GM23338 (cell line): ENCODE results near the gene MVB12B. TPM values are rescaled to one million over a fixed set of nuclear protein-coding genes. Genes with fewer than 3 reads are reported as not detected.

ENCODE experiments used
- ATAC-seq: fragments of 200-7000 bp; cut with Tn5 transposase; 3 replicates; pipeline ENCODE4 v1.9.1; 2020
- DNase-seq: peaks from one replicate; pipeline ENCODE4 v3.0.0-alpha.2; 2015; ENCODE audit warnings: low spot score
- H2AFZ ChIP-seq: fragments of 200-600 bp; sonication (generic); 2 replicates; pipeline ENCODE4 v1.8.0; 2016; ENCODE audit warnings: antibody characterized with exemption, mild to moderate bottlenecking, moderate library complexity
- H3F3A ChIP-seq: fragments of 200-600 bp; sonication (generic); replicated peaks from 2 replicates; pipeline ENCODE4 v1.8.0; 2017; ENCODE audit warnings: antibody characterized with exemption, mixed run types, low read depth
- H3K27ac ChIP-seq: fragments of 200-600 bp; sonication (generic); 2 replicates; pipeline ENCODE4 v1.6.1; 2016; ENCODE audit warnings: low read depth
- H3K27me3 ChIP-seq: fragments of 200-600 bp; sonication (generic); 2 replicates; pipeline ENCODE4 v1.8.0; 2016; ENCODE audit warnings: mild to moderate bottlenecking, mixed run types, moderate library complexity; ENCODE audit not compliant: insufficient read depth
- H3K36me3 ChIP-seq: fragments of 200-600 bp; sonication (generic); 2 replicates; pipeline ENCODE4 v1.8.0; 2016; ENCODE audit warnings: mild to moderate bottlenecking; ENCODE audit not compliant: insufficient read depth
- H3K4me1 ChIP-seq: fragments of 200-600 bp; sonication (generic); 2 replicates; pipeline ENCODE4 v1.8.0; 2016; ENCODE audit warnings: mild to moderate bottlenecking, moderate library complexity; ENCODE audit not compliant: insufficient read depth
- H3K4me2 ChIP-seq: fragments of 200-600 bp; sonication (generic); 2 replicates; pipeline ENCODE4 v1.7.1; 2017; ENCODE audit warnings: mixed run types
- H3K4me3 ChIP-seq: fragments of 200-600 bp; sonication (generic); 2 replicates; pipeline ENCODE4 v1.6.1; 2016; ENCODE audit warnings: mixed run types
- H3K79me2 ChIP-seq: fragments of 200-600 bp; sonication (generic); replicated peaks from 2 replicates; pipeline ENCODE4 v1.8.0; 2017; ENCODE audit warnings: mild to moderate bottlenecking; ENCODE audit not compliant: insufficient read depth
- H3K9me2 ChIP-seq: fragments of 200-600 bp; sonication (generic); 2 replicates; pipeline ENCODE4 v1.8.0; 2017; ENCODE audit not compliant: insufficient read depth
- H4K20me1 ChIP-seq: fragments of 200-600 bp; sonication (generic); replicated peaks from 2 replicates; pipeline ENCODE4 v1.8.0; 2017; ENCODE audit warnings: mild to moderate bottlenecking; ENCODE audit not compliant: insufficient read depth
- H3K27ac Mint-ChIP-seq: 2 replicates; pipeline ENCODE4 v1.8.0; 2020; ENCODE audit warnings: inconsistent platforms, mild to moderate bottlenecking, moderate library complexity, mixed read lengths
- H3K27me3 Mint-ChIP-seq: 3 replicates; pipeline ENCODE4 v1.8.0; 2022; ENCODE audit warnings: low read depth, mild to moderate bottlenecking, moderate library complexity, mixed read lengths, inconsistent platforms; ENCODE audit not compliant: insufficient read depth, poor library complexity
- H3K36me3 Mint-ChIP-seq: 3 replicates; pipeline ENCODE4 v1.8.0; 2021; ENCODE audit warnings: low read depth, mild to moderate bottlenecking, inconsistent platforms, moderate library complexity, mixed read lengths
- H3K4me1 Mint-ChIP-seq: 3 replicates; pipeline ENCODE4 v1.8.0; 2020; ENCODE audit warnings: mild to moderate bottlenecking, inconsistent platforms, mixed read lengths
- H3K4me3 Mint-ChIP-seq: 3 replicates; pipeline ENCODE4 v1.8.0; 2021; ENCODE audit warnings: moderate library complexity, mild to moderate bottlenecking, inconsistent platforms, mixed read lengths
- H3K9me3 Mint-ChIP-seq: 3 replicates; pipeline ENCODE4 v1.8.0; 2020; ENCODE audit warnings: moderate library complexity, mild to moderate bottlenecking, inconsistent platforms, mixed read lengths
- CREB1 ChIP-seq: fragments of 250-450 bp; sonication (Bioruptor Pico); IDR thresholded peaks from 2 replicates; pipeline ENCODE4 v1.5.0; 2020; ENCODE audit warnings: low read depth, mild to moderate bottlenecking, moderate library complexity
- CTCF ChIP-seq, 2 experiments: fragments of 200-600 bp in 1 of 2; sonication (generic) in 1 of 2; conservative IDR thresholded peaks; 2 replicates each; pipeline versions ENCODE4 v1.5.1 to v1.6.1; 2016 to 2017; ENCODE audit warnings: antibody characterized with exemption in 2 of 2, low read depth in 2 of 2, mild to moderate bottlenecking in 2 of 2, moderate library complexity in 1 of 2
- ETS1 ChIP-seq: IDR thresholded peaks from 2 replicates; pipeline ENCODE4 v1.6.1; 2016; ENCODE audit warnings: antibody characterized with exemption
- EZH2 ChIP-seq: fragments of 200-600 bp; sonication (generic); IDR thresholded peaks from one replicate; pipeline ENCODE4 v1.8.0; 2017; ENCODE audit warnings: antibody characterized with exemption, mild to moderate bottlenecking, low read depth; ENCODE audit not compliant: unreplicated experiment
- EZH2phosphoT487 ChIP-seq: fragments of 200-600 bp; sonication (generic); IDR thresholded peaks from one replicate; pipeline ENCODE4 v1.8.1; 2018; ENCODE audit warnings: antibody characterized with exemption; ENCODE audit not compliant: unreplicated experiment
- JUNB ChIP-seq: IDR thresholded peaks from one replicate; pipeline ENCODE4 v1.6.1; 2016; ENCODE audit warnings: antibody characterized with exemption; ENCODE audit not compliant: unreplicated experiment
- NANOG ChIP-seq: IDR thresholded peaks from 2 replicates; pipeline ENCODE4 v1.6.1; 2016; ENCODE audit warnings: antibody characterized with exemption, borderline replicate concordance
- POLR2AphosphoS5 ChIP-seq: IDR thresholded peaks from 2 replicates; pipeline ENCODE4 v1.6.1; 2016; ENCODE audit warnings: antibody characterized with exemption, low read depth
- REST ChIP-seq: IDR thresholded peaks from one replicate; pipeline ENCODE4 v1.6.1; 2018; ENCODE audit warnings: antibody characterized with exemption; ENCODE audit not compliant: unreplicated experiment
- STAT1 ChIP-seq: IDR thresholded peaks from one replicate; pipeline ENCODE4 v1.6.1; 2016; ENCODE audit warnings: antibody characterized with exemption; ENCODE audit not compliant: unreplicated experiment
- ZNF114 ChIP-seq: fragments of 250-450 bp; sonication (Bioruptor Pico); IDR thresholded peaks from 2 replicates; pipeline ENCODE4 v1.5.0; 2020; ENCODE audit warnings: mild to moderate bottlenecking, moderate library complexity
- ZNF331 ChIP-seq: fragments of 250-450 bp; sonication (Bioruptor Pico); IDR thresholded peaks from 2 replicates; pipeline ENCODE4 v1.5.0; 2020; ENCODE audit warnings: low read depth, mild to moderate bottlenecking, moderate library complexity
- polyA plus RNA-seq: library from polyadenylated mRNA; unstranded; fragments of >200 nt; fragmentation: Nextera tagmentation; extraction: Ambion mirVana; gene quantifications from 2 replicates; pipeline ENCODE4 v1.2.1, GENCODE V29; 2016
- total RNA-seq: library from RNA; depleted of rRNA; stranded (reverse); fragments of >200 nt; shearing (Covaris generic); gene quantifications from 2 replicates; pipeline ENCODE4 v1.2.3, GENCODE V29; 2014
- TF ChIP-seq, protein P1 (sequence below): fragments of 250-450 bp; sonication (Bioruptor Pico); IDR thresholded peaks from 2 replicates; pipeline ENCODE4 v1.5.0; 2020; ENCODE audit warnings: mild to moderate bottlenecking, moderate library complexity

MVB12B gene
- total and polyA plus RNA-seq, 2 experiments from 2014 or later = 1.9 to 6.6 TPM

- Mint-ChIP-seq H3K27ac (no peak overlapping the region), H3K27me3 (peaks cover 4% of the 10 kb centered on the region), H3K4me1 (peaks cover 28% of the 10 kb centered on the region), H3K4me3 (no peak overlapping the region), H3K36me3 (no peaks in the 10 kb centered on the region), H3K9me3 (no peaks in the 10 kb centered on the region; the same call in 2 of the 3 replicates)
- ATAC-seq (no peak), DNase-seq (no peak)
- Histone ChIP-seq H3K4me3 (no peak overlapping the region), H3K4me1 (peaks cover 14% of the 10 kb centered on the region), H3K9me2 (no peaks in the 10 kb centered on the region), H3K27me3 (no peaks in the 10 kb centered on the region), H2AFZ (no peak overlapping the region), H3K36me3 (no peaks in the 10 kb centered on the region), H3K79me2 (no peaks in the 10 kb centered on the region), H3K4me2 (no peak overlapping the region), H3F3A (no peaks in the 10 kb centered on the region), H4K20me1 (no peaks in the 10 kb centered on the region), H3K27ac (no peak overlapping the region)
- TF ChIP-seq EZH2 (no peak), EZH2phosphoT487 (no peak), ZNF331 (no peak), REST (no peak), CTCF (conservative IDR thresholded peaks at IDR 0.05; ENCODE audit: low read depth in 2 of 2) (no peak), ZNF114 (no peak), NANOG (no peak), ETS1 (no peak), CREB1 (no peak), JUNB (no peak), STAT1 (no peak), POLR2AphosphoS5 (no peak)
- TF ChIP-seq, protein P1, sequence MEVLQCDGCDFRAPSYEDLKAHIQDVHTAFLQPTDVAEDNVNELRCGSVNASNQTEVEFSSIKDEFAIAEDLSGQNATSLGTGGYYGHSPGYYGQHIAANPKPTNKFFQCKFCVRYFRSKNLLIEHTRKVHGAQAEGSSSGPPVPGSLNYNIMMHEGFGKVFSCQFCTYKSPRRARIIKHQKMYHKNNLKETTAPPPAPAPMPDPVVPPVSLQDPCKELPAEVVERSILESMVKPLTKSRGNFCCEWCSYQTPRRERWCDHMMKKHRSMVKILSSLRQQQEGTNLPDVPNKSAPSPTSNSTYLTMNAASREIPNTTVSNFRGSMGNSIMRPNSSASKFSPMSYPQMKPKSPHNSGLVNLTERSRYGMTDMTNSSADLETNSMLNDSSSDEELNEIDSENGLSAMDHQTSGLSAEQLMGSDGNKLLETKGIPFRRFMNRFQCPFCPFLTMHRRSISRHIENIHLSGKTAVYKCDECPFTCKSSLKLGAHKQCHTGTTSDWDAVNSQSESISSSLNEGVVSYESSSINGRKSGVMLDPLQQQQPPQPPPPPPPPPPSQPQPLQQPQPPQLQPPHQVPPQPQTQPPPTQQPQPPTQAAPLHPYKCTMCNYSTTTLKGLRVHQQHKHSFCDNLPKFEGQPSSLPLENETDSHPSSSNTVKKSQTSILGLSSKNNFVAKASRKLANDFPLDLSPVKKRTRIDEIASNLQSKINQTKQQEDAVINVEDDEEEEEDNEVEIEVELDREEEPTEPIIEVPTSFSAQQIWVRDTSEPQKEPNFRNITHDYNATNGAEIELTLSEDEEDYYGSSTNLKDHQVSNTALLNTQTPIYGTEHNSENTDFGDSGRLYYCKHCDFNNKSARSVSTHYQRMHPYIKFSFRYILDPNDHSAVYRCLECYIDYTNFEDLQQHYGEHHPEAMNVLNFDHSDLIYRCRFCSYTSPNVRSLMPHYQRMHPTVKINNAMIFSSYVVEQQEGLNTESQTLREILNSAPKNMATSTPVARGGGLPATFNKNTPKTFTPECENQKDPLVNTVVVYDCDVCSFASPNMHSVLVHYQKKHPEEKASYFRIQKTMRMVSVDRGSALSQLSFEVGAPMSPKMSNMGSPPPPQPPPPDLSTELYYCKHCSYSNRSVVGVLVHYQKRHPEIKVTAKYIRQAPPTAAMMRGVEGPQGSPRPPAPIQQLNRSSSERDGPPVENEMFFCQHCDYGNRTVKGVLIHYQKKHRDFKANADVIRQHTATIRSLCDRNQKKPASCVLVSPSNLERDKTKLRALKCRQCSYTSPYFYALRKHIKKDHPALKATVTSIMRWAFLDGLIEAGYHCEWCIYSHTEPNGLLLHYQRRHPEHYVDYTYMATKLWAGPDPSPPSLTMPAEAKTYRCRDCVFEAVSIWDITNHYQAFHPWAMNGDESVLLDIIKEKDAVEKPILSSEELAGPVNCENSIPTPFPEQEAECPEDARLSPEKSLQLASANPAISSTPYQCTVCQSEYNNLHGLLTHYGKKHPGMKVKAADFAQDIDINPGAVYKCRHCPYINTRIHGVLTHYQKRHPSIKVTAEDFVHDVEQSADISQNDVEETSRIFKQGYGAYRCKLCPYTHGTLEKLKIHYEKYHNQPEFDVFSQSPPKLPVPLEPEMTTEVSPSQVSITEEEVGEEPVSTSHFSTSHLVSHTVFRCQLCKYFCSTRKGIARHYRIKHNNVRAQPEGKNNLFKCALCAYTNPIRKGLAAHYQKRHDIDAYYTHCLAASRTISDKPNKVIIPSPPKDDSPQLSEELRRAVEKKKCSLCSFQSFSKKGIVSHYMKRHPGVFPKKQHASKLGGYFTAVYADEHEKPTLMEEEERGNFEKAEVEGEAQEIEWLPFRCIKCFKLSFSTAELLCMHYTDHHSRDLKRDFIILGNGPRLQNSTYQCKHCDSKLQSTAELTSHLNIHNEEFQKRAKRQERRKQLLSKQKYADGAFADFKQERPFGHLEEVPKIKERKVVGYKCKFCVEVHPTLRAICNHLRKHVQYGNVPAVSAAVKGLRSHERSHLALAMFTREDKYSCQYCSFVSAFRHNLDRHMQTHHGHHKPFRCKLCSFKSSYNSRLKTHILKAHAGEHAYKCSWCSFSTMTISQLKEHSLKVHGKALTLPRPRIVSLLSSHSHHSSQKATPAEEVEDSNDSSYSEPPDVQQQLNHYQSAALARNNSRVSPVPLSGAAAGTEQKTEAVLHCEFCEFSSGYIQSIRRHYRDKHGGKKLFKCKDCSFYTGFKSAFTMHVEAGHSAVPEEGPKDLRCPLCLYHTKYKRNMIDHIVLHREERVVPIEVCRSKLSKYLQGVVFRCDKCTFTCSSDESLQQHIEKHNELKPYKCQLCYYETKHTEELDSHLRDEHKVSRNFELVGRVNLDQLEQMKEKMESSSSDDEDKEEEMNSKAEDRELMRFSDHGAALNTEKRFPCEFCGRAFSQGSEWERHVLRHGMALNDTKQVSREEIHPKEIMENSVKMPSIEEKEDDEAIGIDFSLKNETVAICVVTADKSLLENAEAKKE (CRISPR knock-in tag) = no peak
Observed at GRCh38 chr9:126472198-126472947, 145.7 kb downstream of the MVB12B start.
